Measurements from ENCODE around the gene MLH3.

The MLH3 gene

GRCh38 chr14:75067212-75067611, 15.9 kb upstream of the MLH3 start:
- TF ChIP-seq CTCF (IDR thresholded peaks at IDR 0.05; ENCODE audit: extremely low read depth, missing control alignments), result no peak
- no peak for DNase-seq (ENCODE audit: low spot score)

GRCh38 chr14:75066691-75067090, 15.4 kb upstream of the MLH3 start:
- DNase-seq (ENCODE audit: low spot score), result no peak
- TF ChIP-seq CTCF (IDR thresholded peaks at IDR 0.05; ENCODE audit: extremely low read depth, missing control alignments), result no peak

GRCh38 chr14:75064205-75064567, 12.9 kb upstream of the MLH3 start:
- DNase-seq (ENCODE audit: low spot score), result no peak
- no peak for TF ChIP-seq CTCF (IDR thresholded peaks at IDR 0.05; ENCODE audit: extremely low read depth, missing control alignments)

- no peak for TF ChIP-seq CTCF (IDR thresholded peaks at IDR 0.05; ENCODE audit: extremely low read depth, missing control alignments)
- peak; percentile 94 for DNase-seq (ENCODE audit: low spot score)
Observed at GRCh38 chr14:75063491-75064204, 12.4 kb upstream of the MLH3 start, which contains the start of gene ACYP1. Gene ACYP1, minus strand, starts transcription at chr14:75064024. Its CDS starts 471 bp downstream, at chr14:75063553.

- DNase-seq (ENCODE audit: low spot score), result no peak
Observed at GRCh38 chr14:75063013-75063412, 11.7 kb upstream of the MLH3 start.

GRCh38 chr14:75060420-75060819, 9.2 kb upstream of the MLH3 start:
- TF ChIP-seq CTCF (IDR thresholded peaks at IDR 0.05; ENCODE audit: extremely low read depth, missing control alignments), result no peak
- DNase-seq (ENCODE audit: low spot score), result no peak

More at GRCh38 chr14:75063013-75063412, 11.7 kb upstream of the MLH3 start:
- TF ChIP-seq CTCF (IDR thresholded peaks at IDR 0.05; ENCODE audit: extremely low read depth, missing control alignments), result no peak

GRCh38 chr14:75059642-75060041, 8.4 kb upstream of the MLH3 start:
- TF ChIP-seq CTCF (IDR thresholded peaks at IDR 0.05; ENCODE audit: extremely low read depth, missing control alignments), result no peak

More at GRCh38 chr14:75059642-75060041, 8.4 kb upstream of the MLH3 start:
- no peak for DNase-seq (ENCODE audit: low spot score)

All from GM20000 (cell line).